UCSD-AML1 (cell line): ENCODE data around the gene C4orf33.
A peak's percentile ranks its signal among the peaks of the same experiment; 100 is the strongest.
"Not testable (repeated sequence)": the region's sequence is repeated elsewhere in the genome, so short reads cannot be mapped to it uniquely, and the experiment has no call there.

Experiments
- DNase-seq: peaks from one replicate; lab custom pipeline; 2025; ENCODE audit not compliant: unreplicated experiment; lab: John Stamatoyannopoulos, UW

The C4orf33 gene, protein sequence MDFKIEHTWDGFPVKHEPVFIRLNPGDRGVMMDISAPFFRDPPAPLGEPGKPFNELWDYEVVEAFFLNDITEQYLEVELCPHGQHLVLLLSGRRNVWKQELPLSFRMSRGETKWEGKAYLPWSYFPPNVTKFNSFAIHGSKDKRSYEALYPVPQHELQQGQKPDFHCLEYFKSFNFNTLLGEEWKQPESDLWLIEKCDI

DNA sequence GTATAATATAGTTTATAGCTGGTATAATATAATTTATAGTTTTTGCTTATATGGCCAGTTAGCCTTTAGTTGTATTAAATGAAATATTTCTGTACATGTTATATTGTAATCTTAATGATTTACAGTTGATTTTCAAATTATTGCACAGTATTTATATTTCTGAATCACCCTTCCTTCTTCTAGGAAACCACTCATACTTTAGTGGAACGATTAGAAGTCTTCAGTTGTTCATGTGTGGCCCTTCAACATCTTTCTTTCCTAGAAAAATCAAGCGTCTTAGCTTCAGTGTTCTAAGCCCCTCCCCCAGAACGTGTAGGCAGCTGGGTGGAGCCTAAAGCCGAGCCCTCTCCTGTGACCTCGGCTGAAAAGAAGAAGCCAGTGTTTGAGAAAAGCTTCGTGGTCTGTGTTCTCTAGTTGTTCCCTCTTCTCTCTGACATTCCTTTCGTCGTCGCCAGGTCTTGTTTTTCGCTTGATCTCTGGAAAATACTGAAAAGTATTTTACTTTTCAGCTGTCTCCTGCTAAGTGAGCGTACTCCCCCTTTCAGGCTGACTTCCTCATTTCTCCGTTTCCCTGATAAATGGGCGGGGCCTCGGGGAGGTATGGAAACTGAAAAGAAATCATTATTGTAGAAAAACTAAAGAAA, at the start of gene C4orf33:
C4orf33 (plus strand) TSS at position 342 of the 644 bp plus-strand sequence. CDS start 6,459 bp downstream, outside the sequence.
- DNase-seq, result peak; percentile 67

DNA sequence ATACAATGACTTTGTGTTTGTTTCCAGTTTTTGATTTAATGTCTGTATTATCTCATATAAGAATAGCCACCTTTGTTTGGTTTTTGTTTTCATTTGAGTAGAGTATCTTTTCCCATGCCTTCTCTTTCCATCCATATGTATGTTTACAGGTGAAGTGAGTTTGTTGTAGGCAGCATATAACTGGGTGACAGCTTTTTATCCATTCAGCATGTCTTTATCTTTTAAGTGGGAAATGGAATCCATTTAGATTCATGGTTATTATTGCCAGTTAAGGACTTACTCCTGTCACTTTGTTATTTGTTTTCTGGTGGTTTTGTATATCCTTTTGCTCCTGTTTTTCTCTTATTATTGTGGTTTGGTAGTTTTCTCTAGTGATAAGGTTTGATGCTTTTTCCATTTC, 36.9 kb upstream of the C4orf33 start:
- no peak for DNase-seq

DNA sequence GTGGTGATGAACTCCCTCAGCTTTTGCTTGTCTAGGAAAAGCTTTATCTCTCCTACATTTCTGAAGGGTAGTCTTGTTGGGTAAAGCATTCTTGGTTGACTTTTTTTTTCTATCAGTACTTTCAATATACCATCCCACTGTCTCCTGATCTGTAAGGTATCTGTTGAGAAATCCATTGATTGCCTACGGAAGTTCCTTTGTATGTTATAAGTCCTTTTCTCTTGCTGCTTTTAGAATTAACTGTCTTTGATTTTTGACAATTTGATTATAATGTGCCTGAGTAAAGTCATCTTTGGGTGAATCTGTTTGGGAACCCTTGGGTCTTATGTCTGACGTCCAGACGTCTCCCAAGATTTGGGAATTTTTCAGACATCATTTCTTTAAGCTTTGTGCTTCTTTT, 33.4 kb upstream of the C4orf33 start:
- DNase-seq, result no peak

DNA sequence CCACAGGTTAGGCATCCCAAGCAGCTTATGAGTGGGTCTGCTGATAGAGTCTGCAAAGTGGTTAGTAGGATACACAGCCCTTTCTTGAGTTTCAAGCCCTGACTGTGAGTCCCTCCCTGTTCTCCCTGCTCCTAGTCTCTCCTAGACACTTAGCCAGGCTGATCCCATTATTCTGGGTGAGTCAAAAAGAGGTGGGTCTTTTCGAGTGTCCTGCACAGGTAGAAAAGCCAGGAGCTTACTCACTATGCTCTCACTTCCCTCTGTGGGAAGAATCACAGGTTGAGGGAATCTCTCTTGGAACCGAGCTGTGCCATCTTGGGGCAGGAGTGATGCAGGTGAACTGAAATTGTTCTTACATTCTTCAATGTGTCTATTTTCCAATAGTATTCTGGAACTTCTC, 32.3 kb upstream of the C4orf33 start:
- no peak for DNase-seq

DNA sequence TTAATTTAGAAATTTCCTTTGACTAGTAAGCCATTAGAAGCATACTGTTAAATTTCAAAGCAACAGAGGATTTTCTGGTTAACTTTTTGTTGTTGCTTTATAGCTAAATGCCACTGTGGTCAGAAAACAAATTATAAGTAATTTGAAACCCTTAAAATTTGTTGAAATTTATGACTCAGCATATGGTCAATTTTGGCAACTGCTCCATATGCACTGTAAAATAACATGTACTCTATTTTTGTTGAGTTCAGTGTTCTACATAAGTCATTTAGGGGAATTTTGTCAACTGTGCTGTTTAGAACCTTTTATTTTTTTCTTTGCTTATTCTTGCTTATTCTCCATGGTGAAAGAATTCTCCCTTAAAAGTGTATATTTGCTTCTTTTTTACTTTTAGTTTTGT, 31.2 kb upstream of the C4orf33 start:
- DNase-seq, result no peak

DNA sequence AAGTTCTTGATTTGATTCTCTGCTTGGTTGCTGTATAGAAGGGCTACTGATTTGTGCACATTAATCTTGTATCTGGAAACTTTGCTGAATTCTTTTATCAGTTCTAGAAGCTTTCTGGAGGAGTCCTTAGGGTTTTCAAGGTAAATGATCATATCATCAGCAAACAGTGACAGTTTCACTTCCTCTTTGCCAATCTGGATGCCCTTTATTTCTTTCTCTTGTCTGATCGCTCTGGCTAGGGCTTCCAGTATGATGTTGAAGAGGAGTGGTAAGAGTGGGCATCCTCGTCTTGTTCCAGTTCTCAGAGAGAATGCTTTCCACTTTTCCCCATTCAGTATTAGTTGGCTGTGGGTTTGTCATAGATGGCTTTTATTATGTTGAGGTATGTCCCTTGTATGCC, 26.4 kb upstream of the C4orf33 start:
- not testable (repeated sequence) for DNase-seq

DNA sequence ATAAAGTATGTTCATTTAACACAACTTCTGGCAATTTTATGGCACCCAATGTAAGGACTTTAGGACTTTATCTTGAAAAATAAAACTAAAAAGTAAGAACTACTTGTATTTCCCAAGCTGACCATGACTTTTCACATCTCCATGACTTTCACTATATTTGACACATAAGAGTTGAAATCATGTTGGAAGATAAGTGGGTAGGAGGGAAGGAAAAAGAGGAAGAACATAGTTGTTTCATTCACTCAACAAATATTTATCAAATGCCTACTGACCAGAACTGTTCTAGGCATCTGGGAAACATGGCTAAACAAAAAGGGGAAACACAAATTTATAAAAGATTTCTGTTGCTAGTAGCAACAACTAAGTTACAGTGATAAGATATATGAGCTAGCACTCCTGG, 18.6 kb upstream of the C4orf33 start:
- no peak for DNase-seq

DNA sequence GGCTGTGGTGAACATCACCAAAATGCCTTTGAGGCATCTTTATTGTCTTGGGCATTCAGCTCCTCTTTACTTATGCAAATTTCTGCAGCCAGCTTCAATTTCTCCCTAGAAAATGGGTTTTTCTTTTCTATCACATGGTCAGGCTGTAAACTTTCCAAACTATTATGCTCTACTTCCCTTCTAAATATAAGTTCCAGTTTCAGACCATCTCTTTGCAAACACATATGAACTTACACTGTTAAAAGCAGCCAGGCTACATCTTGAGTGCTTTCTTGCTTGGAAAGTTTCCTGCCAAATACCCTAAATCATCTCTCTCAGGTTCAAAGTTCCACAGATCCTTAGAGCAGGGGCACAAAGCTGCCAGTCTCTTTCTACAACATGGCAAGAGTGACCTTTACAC, 15.8 kb upstream of the C4orf33 start:
- DNase-seq, result no peak

DNA sequence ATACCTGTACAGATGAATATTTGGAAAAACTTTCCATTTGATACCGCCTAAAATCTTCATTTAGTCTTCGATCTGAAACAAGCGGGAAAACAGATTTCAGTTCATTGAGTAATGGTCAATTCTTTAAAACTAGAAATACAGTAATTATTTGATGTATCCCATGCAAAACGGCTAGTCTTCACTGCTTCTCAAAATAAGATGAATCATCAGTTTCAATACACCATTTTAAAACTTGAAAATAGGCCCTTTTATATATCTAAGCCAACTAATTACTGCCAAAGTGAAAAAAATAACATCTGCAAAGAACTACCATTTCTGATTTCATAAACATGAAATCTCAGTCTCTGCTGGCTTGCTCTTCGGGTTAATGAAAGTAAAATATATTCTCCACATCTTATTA, 13.7 kb upstream of the C4orf33 start:
- no peak for DNase-seq

DNA sequence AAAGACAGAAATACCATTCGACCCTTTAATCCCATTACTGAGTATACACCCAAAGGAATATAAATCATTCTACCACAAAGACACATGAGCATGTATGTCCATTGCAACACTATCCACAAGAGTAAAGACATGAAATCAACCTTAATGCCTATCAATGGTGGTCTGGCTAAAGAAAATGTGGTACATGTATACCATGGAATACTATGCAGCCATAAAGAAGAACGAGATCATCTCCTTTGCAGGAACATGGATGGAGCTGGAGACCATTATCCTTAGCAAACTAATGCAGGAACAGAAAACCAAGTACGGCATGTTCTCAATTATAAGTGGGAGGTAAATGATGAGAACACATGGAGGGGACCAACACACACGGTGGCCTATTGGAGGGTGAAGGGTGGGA, 10.5 kb upstream of the C4orf33 start:
- DNase-seq, result no peak

DNA sequence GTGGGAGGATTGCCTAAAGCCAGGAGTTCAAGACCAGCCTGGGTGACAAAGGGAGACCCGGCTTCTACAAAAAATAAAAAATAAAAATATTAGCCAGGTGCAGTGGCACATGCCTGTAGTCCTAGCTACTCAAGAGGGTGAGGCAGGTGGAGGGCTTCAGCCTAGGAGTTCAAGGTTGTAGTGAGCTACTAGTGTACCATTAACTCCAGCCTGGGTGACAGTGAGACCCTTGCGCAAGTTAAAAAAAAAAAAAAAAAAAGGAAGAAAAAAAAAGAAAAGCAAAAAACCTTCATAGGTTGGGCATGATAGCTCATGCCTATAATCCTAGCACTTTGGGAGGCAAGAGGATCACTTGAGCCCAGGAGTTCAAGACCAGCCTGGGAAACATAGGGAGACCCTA, 8.4 kb upstream of the C4orf33 start:
- no peak for DNase-seq

- no peak for DNase-seq
Observed at GRCh38 chr4:129092631-129093190, 3.2 kb upstream of the C4orf33 start.

- DNase-seq, result peak; percentile 97
Observed at GRCh38 chr4:129093191-129093920, 2.6 kb upstream of the C4orf33 start, which contains the start of gene SCLT1. Gene SCLT1 (minus strand): TSS chr4:129093539. CDS start chr4:129093103, 436 bp downstream.

DNA sequence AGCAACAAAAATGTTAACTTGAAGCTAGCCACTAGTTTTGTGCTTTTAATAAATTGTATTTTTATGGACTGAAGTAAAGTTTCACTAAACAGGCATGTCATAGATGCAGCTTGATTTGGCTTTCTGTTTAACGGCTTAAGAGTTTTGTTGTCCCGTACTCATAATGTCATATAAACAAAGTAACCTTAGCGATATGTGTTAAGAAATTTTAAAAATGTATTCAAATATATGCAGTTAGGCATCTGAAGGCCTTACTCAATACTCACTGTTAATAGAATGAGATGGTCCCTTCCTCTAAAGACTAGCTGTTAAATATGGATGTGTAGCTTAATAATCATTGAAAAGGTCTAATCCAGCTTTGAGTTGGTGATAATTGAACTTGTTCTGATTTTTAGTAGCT, 1.6 kb upstream of the C4orf33 start:
- DNase-seq, result no peak

DNA sequence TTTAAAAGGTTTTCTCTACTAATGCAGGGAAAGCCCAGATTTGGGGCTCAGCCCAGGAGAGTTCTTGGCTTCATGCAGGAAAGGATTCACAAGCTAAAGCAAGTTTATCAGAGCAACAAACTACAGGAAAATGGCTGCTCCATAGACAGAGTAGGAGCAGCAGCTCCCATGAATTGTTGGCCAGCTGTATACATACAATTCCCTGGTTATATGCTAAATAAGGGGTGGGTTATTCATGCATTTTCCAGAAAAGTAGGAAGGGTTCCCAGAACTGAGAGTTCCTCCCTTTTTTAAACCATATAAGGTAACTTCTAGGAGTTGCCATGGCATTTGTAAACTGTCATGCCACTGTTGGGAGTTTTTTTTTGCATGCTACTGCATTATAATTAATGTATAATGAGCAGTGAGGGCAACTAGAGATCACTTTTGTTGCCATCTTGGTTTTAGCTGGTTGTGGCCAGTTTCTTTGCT, 2.6 kb downstream of the C4orf33 start:
- no peak for DNase-seq

DNA sequence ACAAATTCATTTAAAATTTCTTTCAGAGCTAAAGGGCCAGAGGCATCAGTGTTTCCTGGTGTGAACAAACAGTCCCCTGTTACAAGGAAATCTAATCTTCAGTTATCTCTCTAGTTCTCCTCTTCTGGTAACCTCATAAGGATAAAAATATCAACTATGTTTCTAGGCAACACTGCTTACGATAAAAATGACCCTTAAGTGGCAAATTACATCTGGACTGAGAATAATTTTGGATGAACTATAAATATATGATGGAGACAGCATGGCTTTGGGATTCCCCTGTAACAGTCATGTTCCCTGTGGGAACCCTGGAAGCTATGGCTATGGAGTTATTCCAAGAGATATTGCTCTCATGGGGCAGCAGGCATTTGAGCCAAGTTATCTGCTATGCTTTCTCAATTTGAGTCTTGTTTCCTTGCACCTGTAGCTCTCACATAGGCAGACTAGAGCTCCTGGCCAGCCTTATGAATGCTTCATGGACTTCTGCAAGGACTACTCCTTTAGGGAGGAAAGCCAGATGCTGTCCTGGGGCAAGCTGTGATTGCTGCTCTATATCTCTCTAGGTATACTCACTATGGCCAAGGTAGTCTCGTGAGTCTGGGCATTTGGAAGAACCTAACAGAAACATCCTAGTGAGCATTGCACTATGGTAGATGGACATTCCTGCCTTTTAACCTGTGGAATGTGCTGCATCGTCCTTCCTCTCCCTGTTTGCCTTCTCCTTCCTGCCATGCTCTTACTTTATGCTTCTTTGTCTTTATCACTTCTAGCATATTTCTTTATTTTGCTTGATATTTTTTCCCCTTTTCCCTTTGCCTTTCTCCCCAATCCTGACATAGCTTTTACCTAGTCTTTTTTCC, 14.2 kb downstream of the C4orf33 start:
- no peak for DNase-seq

GRCh38 chr4:129110931-129111330, 15.0 kb downstream of the C4orf33 start:
- no peak for DNase-seq

DNA sequence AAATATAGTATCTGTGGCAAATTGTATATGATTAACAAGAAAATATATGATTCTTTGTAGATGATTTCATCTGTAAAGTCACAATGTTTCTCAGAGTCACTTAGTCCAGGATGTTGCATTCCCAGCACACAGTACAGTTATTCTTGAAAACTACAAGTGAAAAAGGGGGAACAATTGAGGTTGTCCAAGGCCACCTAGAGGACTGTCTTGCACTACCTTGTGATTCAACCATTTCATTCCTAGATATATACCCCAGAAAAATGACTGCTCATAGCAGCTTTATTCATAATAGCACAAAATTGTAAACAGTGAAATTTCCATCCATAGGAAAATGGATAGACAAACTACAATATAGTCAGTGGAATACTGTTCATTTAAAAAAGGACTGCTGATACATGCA, 16.0 kb downstream of the C4orf33 start:
- DNase-seq, result no peak

DNA sequence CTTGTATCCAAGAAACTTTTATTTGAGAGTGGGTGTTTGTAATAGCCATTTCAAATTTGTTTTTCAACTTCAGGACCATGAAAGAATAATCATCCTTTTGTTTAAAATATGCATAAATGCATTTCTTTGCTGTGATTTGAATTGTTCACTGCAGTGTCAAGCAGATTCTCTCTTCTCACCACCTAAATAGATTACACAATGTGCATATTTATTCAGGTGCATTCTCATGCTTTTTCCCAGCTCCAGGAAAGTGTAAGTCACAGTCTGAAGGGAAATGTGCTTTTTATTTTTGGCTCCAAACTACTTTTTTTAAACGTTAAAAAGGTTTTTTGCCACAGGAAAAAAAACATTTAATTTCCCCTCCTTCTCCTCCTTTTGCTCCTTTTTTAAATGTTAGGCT, 17.5 kb downstream of the C4orf33 start:
- DNase-seq, result no peak

DNA sequence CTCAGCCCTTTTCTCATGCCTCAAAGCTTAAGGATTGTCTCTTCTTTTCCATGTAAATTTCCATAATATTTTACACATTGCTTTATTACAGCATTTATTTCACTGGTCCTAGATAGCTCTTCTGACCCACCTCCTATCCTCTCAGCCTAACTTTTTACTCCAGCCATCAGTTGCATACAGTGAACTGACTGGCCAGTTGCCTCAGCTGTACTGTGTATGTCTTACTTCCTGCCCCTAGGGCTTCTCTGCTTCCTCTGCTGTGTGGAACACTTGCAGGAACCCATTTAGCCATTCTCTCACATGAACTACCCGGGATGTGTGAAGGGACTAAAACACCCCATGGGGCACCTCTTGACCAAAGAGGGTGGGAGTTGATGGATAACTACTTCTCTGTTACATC, 18.0 kb downstream of the C4orf33 start:
- peak; percentile 8 for DNase-seq

DNA sequence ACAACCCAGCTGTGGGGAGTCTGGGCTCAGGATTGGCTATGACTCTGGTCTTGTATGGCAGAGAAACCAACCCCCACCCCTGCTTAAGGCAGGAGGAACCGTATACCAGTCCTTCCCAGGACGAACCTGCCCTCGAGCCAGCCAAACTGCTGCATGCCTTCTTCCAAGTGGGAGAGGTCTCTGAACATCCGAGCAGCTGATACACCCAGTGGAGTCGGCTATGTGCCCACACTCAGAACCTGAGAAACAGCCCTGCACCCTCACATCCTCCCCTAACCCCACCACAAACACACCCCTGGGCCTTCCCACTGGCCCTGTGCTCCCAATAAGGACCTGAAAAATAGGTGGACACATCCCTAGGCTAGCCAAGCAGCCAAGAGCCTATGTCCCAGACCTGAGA, 21.8 kb downstream of the C4orf33 start:
- no peak for DNase-seq
